ENCODE measurements around the gene CACNA1I. TPM values are rescaled to one million over a fixed set of nuclear protein-coding genes. Genes with fewer than 3 reads are reported as not detected.

The CACNA1I gene
- total RNA-seq, 1 experiment from 2014 or later: 2.1 TPM

- no peak overlapping the region for H3K27ac Mint-ChIP-seq
- ATAC-seq: peak; percentile 78
- peak; percentile 82 for DNase-seq (ENCODE audit: low spot score)
- H3K36me3 Mint-ChIP-seq: no peaks in the 10 kb centered on the region
- no peaks in the 10 kb centered on the region for H3K9me3 Mint-ChIP-seq
- peaks cover 35% of the 10 kb centered on the region for H3K27me3 Mint-ChIP-seq (ENCODE audit: low read depth)
- CTCF ChIA-PET: interaction anchor here (0.6 to 1.5 kb wide), 4 partner anchors 12 to 479 kb away, joined by 3 to 5 read pairs (median 4); no protein-coding TSS in a partner anchor
- POLR2A ChIA-PET: no interaction called here
- peaks cover 14% of the 10 kb centered on the region for H3K4me1 Mint-ChIP-seq
- H3K4me3 Mint-ChIP-seq: no peak overlapping the region
- peak; percentile 97 for TF ChIP-seq TEAD4 (CRISPR knock-in tag; IDR thresholded peaks at IDR 0.05)
- 0 out of 2 replicates have a peak, but pooled peaks have one; percentile 48 for TF ChIP-seq NR2C2 (CRISPR knock-in tag; IDR thresholded peaks at IDR 0.05)
- TF ChIP-seq, protein P1, sequence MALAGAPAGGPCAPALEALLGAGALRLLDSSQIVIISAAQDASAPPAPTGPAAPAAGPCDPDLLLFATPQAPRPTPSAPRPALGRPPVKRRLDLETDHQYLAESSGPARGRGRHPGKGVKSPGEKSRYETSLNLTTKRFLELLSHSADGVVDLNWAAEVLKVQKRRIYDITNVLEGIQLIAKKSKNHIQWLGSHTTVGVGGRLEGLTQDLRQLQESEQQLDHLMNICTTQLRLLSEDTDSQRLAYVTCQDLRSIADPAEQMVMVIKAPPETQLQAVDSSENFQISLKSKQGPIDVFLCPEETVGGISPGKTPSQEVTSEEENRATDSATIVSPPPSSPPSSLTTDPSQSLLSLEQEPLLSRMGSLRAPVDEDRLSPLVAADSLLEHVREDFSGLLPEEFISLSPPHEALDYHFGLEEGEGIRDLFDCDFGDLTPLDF (CRISPR knock-in tag; IDR thresholded peaks at IDR 0.05): peak; percentile 80
- TF ChIP-seq ERG (CRISPR knock-in tag; IDR thresholded peaks at IDR 0.05): no peak
- TF ChIP-seq TCF7 (CRISPR knock-in tag; IDR thresholded peaks at IDR 0.05; ENCODE audit: low read depth): peak; percentile 88
- TF ChIP-seq CTCF (IDR thresholded peaks at IDR 0.05): no peak
- TF ChIP-seq FOXK1 (CRISPR knock-in tag; IDR thresholded peaks at IDR 0.05): peak; percentile 95
- TF ChIP-seq, protein P2, sequence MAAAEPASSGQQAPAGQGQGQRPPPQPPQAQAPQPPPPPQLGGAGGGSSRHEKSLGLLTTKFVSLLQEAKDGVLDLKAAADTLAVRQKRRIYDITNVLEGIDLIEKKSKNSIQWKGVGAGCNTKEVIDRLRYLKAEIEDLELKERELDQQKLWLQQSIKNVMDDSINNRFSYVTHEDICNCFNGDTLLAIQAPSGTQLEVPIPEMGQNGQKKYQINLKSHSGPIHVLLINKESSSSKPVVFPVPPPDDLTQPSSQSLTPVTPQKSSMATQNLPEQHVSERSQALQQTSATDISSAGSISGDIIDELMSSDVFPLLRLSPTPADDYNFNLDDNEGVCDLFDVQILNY (CRISPR knock-in tag; IDR thresholded peaks at IDR 0.05): peak; percentile 90
- TF ChIP-seq, protein P3, sequence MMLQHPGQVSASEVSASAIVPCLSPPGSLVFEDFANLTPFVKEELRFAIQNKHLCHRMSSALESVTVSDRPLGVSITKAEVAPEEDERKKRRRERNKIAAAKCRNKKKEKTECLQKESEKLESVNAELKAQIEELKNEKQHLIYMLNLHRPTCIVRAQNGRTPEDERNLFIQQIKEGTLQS (CRISPR knock-in tag; conservative IDR thresholded peaks at IDR 0.05): no peak
- peak; percentile 97 for TF ChIP-seq SMAD3 (CRISPR knock-in tag; IDR thresholded peaks at IDR 0.05; ENCODE audit: borderline replicate concordance)
- TF ChIP-seq, protein P4, sequence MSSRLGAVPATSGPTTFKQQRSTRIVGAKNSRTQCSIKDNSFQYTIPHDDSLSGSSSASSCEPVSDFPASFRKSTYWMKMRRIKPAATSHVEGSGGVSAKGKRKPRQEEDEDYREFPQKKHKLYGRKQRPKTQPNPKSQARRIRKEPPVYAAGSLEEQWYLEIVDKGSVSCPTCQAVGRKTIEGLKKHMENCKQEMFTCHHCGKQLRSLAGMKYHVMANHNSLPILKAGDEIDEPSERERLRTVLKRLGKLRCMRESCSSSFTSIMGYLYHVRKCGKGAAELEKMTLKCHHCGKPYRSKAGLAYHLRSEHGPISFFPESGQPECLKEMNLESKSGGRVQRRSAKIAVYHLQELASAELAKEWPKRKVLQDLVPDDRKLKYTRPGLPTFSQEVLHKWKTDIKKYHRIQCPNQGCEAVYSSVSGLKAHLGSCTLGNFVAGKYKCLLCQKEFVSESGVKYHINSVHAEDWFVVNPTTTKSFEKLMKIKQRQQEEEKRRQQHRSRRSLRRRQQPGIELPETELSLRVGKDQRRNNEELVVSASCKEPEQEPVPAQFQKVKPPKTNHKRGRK (CRISPR knock-in tag; IDR thresholded peaks at IDR 0.05; ENCODE audit: borderline replicate concordance): peak; percentile 68; the same call in 1 of the 2 replicates
- peak; percentile 94 for TF ChIP-seq ZNF219 (CRISPR knock-in tag; IDR thresholded peaks at IDR 0.05; ENCODE audit: borderline replicate concordance)
- TF ChIP-seq, protein P5, sequence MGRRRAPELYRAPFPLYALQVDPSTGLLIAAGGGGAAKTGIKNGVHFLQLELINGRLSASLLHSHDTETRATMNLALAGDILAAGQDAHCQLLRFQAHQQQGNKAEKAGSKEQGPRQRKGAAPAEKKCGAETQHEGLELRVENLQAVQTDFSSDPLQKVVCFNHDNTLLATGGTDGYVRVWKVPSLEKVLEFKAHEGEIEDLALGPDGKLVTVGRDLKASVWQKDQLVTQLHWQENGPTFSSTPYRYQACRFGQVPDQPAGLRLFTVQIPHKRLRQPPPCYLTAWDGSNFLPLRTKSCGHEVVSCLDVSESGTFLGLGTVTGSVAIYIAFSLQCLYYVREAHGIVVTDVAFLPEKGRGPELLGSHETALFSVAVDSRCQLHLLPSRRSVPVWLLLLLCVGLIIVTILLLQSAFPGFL (CRISPR knock-in tag; IDR thresholded peaks at IDR 0.05; ENCODE audit: borderline replicate concordance): peak; percentile 94; the same call in 1 of the 2 replicates
- peak; percentile 72; the same call in 1 of the 2 replicates for TF ChIP-seq NR1H2 (CRISPR knock-in tag; IDR thresholded peaks at IDR 0.05)
- no peak for TF ChIP-seq AFF4 (CRISPR knock-in tag; IDR thresholded peaks at IDR 0.05; ENCODE audit: borderline replicate concordance)
- peak; percentile 56 for TF ChIP-seq SP1 (CRISPR knock-in tag; conservative IDR thresholded peaks at IDR 0.05)
- TF ChIP-seq ZNF138 (CRISPR knock-in tag; conservative IDR thresholded peaks at IDR 0.05): peak; percentile 89; the same call in 1 of the 2 replicates
- TF ChIP-seq PRDM15 (CRISPR knock-in tag; IDR thresholded peaks at IDR 0.05): no peak; the same call in 1 of the 2 replicates
Measured at GRCh38 chr22:39545386-39546365, 24.9 kb upstream of the CACNA1I start.
